ENCODE data around the gene AARSD1.
"Not testable (repeated sequence)": the region's sequence is repeated elsewhere in the genome, so short reads cannot be mapped to it uniquely, and the experiment has no call there.

Gene AARSD1

DNA sequence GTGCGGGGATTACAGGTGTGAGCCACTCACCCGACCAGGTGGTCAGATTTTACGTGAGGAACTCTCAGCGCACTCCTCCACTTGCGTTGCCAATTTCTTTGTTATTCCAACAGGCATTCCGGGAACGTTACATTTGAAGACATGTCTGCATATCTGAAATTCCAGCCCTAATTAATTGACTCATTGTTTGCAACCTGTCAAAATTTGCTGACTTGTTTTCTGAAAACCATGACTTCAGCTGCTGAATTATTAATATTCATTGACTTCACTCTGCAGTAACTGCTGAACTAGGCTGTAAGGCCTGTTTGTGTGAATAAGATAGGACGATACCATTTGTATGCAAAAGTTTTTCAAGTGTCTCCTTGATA is 47.0 kb downstream of the AARSD1 start:
- 0 out of 2 replicates have a peak, but pooled peaks cover 4% of the 10 kb centered on the region for H3K27me3 ChIP-seq (ENCODE audit: low read depth, low read length)
- no peak overlapping the region for H3K27ac ChIP-seq (ENCODE audit: low read length)
- H3K79me2 ChIP-seq (ENCODE audit: low read length): no peaks in the 10 kb centered on the region
- H3K4me2 ChIP-seq (ENCODE audit: low read length): no peak overlapping the region
- no peak overlapping the region for H3K9ac ChIP-seq (ENCODE audit: low read length)
- H3K4me1 ChIP-seq (ENCODE audit: low read length): 0 out of 2 replicates have a peak, but pooled peaks cover 4% of the 10 kb centered on the region
- no peak overlapping the region for H2AFZ ChIP-seq (ENCODE audit: low read depth, low read length)
- H4K20me1 ChIP-seq (ENCODE audit: insufficient read depth, low read length): no peaks in the 10 kb centered on the region
- no peaks in the 10 kb centered on the region for H3K36me3 ChIP-seq (replicated peaks; ENCODE audit: low read depth, low read length)
- TF ChIP-seq, protein P1, sequence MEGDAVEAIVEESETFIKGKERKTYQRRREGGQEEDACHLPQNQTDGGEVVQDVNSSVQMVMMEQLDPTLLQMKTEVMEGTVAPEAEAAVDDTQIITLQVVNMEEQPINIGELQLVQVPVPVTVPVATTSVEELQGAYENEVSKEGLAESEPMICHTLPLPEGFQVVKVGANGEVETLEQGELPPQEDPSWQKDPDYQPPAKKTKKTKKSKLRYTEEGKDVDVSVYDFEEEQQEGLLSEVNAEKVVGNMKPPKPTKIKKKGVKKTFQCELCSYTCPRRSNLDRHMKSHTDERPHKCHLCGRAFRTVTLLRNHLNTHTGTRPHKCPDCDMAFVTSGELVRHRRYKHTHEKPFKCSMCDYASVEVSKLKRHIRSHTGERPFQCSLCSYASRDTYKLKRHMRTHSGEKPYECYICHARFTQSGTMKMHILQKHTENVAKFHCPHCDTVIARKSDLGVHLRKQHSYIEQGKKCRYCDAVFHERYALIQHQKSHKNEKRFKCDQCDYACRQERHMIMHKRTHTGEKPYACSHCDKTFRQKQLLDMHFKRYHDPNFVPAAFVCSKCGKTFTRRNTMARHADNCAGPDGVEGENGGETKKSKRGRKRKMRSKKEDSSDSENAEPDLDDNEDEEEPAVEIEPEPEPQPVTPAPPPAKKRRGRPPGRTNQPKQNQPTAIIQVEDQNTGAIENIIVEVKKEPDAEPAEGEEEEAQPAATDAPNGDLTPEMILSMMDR (IDR thresholded peaks at IDR 0.05; ENCODE audit: low read depth, low read length): no peak
- TF ChIP-seq EZH2phosphoT487 (IDR thresholded peaks at IDR 0.05; ENCODE audit: low read depth): no peak
- H3K4me3 ChIP-seq (ENCODE audit: low read length): no peak overlapping the region
- H3K9me3 ChIP-seq (ENCODE audit: insufficient read depth, low read length): no peaks in the 10 kb centered on the region

GRCh38 chr17:42916388-42917235 is 47.6 kb downstream of the AARSD1 start:
- H2AFZ ChIP-seq (ENCODE audit: low read depth, low read length); H3K9me3 ChIP-seq (ENCODE audit: insufficient read depth, low read length); H3K4me1 ChIP-seq (ENCODE audit: low read length); H3K4me3 ChIP-seq (ENCODE audit: low read length); H3K27me3 ChIP-seq (ENCODE audit: low read depth, low read length); H3K9ac ChIP-seq (ENCODE audit: low read length); H3K36me3 ChIP-seq (replicated peaks; ENCODE audit: low read depth, low read length); H3K27ac ChIP-seq (ENCODE audit: low read length); H3K79me2 ChIP-seq (ENCODE audit: low read length); H4K20me1 ChIP-seq (ENCODE audit: insufficient read depth, low read length); H3K4me2 ChIP-seq (ENCODE audit: low read length): not testable (repeated sequence)

DNA sequence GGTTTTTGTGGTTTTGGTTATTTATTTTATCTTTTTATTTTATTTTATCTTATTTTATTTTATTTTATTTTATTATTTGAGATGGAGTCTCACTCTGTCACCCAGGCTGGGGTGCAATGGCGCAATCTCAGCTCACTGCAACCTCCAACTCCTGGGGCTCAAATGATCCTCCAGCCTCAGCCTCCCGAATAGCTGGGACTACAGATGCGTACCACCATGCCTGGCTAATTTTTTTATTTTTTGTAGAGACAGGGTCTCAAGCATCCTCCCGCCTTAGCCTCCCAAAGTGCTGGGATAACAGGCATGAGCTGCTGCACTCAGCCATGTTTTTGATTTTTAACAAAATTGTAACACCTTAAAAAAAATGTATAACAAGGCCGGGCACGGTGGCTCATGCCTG is 49.0 kb downstream of the AARSD1 start:
- H3K9ac ChIP-seq (ENCODE audit: low read length); H3K27ac ChIP-seq (ENCODE audit: low read length); H4K20me1 ChIP-seq (ENCODE audit: insufficient read depth, low read length); H3K79me2 ChIP-seq (ENCODE audit: low read length); H2AFZ ChIP-seq (ENCODE audit: low read depth, low read length); H3K36me3 ChIP-seq (replicated peaks; ENCODE audit: low read depth, low read length); H3K4me3 ChIP-seq (ENCODE audit: low read length); H3K9me3 ChIP-seq (ENCODE audit: insufficient read depth, low read length); H3K4me2 ChIP-seq (ENCODE audit: low read length); H3K4me1 ChIP-seq (ENCODE audit: low read length): not testable (repeated sequence)
- peaks cover 12% of the 10 kb centered on the region for H3K27me3 ChIP-seq (ENCODE audit: low read depth, low read length)

DNA sequence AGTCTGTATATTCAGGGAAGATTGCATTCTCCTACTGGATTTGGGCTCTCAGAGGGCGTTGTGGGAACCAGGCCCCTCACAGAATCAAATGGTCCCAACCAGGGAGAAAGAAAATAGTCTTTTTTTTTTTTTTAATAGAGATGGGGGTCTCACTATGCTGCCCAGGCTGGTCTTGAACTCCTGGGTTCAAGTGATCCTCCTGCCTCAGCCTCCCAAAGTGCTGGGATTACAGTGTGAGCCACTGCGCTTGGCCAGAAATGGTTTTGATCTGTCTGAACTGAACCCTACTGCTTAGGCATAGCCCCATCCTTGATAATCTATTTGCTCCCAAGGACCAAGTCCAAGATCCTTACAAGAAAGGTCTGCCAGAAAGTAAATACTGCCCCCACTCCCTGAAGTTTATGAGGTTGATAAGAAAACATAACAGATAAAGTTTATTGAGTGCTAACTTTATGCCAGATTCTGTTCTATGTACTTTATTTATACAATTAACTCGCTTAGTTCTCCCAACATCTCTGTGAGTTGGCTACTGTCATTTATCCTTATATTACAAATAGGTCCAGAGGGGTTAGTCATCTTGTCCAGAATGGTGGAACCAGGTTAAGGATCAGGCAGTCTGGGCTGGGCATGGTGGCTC is 50.2 kb downstream of the AARSD1 start:
- no peak overlapping the region for H3K4me3 ChIP-seq (ENCODE audit: low read length)
- no peak overlapping the region for H3K9ac ChIP-seq (ENCODE audit: low read length)
- H3K27ac ChIP-seq (ENCODE audit: low read length): no peak overlapping the region
- no peaks in the 10 kb centered on the region for H3K4me1 ChIP-seq (ENCODE audit: low read length)
- no peak overlapping the region for H2AFZ ChIP-seq (ENCODE audit: low read depth, low read length)
- H3K27me3 ChIP-seq (ENCODE audit: low read depth, low read length): peaks cover 19% of the 10 kb centered on the region
- no peaks in the 10 kb centered on the region for H4K20me1 ChIP-seq (ENCODE audit: insufficient read depth, low read length)
- TF ChIP-seq, protein P1 (IDR thresholded peaks at IDR 0.05; ENCODE audit: low read depth, low read length): no peak
- TF ChIP-seq EZH2phosphoT487 (IDR thresholded peaks at IDR 0.05; ENCODE audit: low read depth): no peak
- H3K79me2 ChIP-seq (ENCODE audit: low read length): no peaks in the 10 kb centered on the region
- no peak overlapping the region for H3K4me2 ChIP-seq (ENCODE audit: low read length)
- H3K36me3 ChIP-seq (replicated peaks; ENCODE audit: low read depth, low read length): no peaks in the 10 kb centered on the region
- no peaks in the 10 kb centered on the region for H3K9me3 ChIP-seq (ENCODE audit: insufficient read depth, low read length)

DNA sequence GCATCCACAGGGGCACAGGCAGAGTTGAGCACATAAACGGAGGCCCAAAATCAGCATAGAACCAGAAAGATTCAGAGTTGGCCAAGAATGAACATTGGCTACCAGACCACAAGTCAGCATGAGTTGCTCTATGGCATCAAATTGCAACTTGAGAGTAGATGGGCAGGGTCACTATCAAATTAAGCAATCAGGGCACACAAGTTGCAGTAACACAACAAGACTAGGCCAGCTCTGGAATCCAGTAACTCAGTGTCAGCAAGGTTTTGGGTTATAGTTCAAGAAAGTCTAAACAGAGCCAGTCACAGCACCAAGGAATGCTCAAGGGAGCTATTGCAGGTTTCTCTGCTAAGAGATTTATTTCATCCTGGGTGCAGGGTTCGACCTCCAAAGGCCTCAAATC is 50.7 kb downstream of the AARSD1 start:
- H3K79me2 ChIP-seq (ENCODE audit: low read length): no peaks in the 10 kb centered on the region
- H4K20me1 ChIP-seq (ENCODE audit: insufficient read depth, low read length): no peaks in the 10 kb centered on the region
- H3K27ac ChIP-seq (ENCODE audit: low read length): no peak overlapping the region
- no peak overlapping the region for H2AFZ ChIP-seq (ENCODE audit: low read depth, low read length)
- no peaks in the 10 kb centered on the region for H3K4me1 ChIP-seq (ENCODE audit: low read length)
- H3K9me3 ChIP-seq (ENCODE audit: insufficient read depth, low read length): no peaks in the 10 kb centered on the region
- H3K36me3 ChIP-seq (replicated peaks; ENCODE audit: low read depth, low read length): no peaks in the 10 kb centered on the region
- no peak for TF ChIP-seq EZH2phosphoT487 (IDR thresholded peaks at IDR 0.05; ENCODE audit: low read depth)
- TF ChIP-seq, protein P1 (IDR thresholded peaks at IDR 0.05; ENCODE audit: low read depth, low read length): no peak
- H3K4me3 ChIP-seq (ENCODE audit: low read length): no peak overlapping the region
- H3K27me3 ChIP-seq (ENCODE audit: low read depth, low read length): peaks cover 22% of the 10 kb centered on the region
- H3K9ac ChIP-seq (ENCODE audit: low read length): no peak overlapping the region
- no peak overlapping the region for H3K4me2 ChIP-seq (ENCODE audit: low read length)
